Measurements from ENCODE around the gene SARDH.

Gene SARDH

GRCh38 chr9:133671371-133671770 is 66.8 kb downstream of the SARDH start:
- TF ChIP-seq CTCF (conservative IDR thresholded peaks at IDR 0.05; ENCODE audit: low read length) = no peak
- DNase-seq (ENCODE audit: low read depth) = no peak
- no peak overlapping the region for H3K4me3 ChIP-seq (ENCODE audit: low read length)

- TF ChIP-seq CTCF (conservative IDR thresholded peaks at IDR 0.05; ENCODE audit: low read length) = no peak
- DNase-seq (ENCODE audit: low read depth) = no peak
- no peak overlapping the region for H3K4me3 ChIP-seq (ENCODE audit: low read length)
Observed at GRCh38 chr9:133670466-133670865, 67.7 kb downstream of the SARDH start.

GRCh38 chr9:133669182-133669801 is 68.9 kb downstream of the SARDH start:
- DNase-seq (ENCODE audit: low read depth) = no peak
- no peak for TF ChIP-seq CTCF (conservative IDR thresholded peaks at IDR 0.05; ENCODE audit: low read length)
- H3K4me3 ChIP-seq (ENCODE audit: low read length) = no peak overlapping the region

- H3K4me3 ChIP-seq (ENCODE audit: low read length) = no peak overlapping the region
- no peak for TF ChIP-seq CTCF (conservative IDR thresholded peaks at IDR 0.05; ENCODE audit: low read length)
- DNase-seq (ENCODE audit: low read depth) = no peak
Observed at GRCh38 chr9:133667759-133668450, 70.2 kb downstream of the SARDH start.

GRCh38 chr9:133666845-133667244 is 71.3 kb downstream of the SARDH start:
- no peak overlapping the region for H3K4me3 ChIP-seq (ENCODE audit: low read length)
- no peak for TF ChIP-seq CTCF (conservative IDR thresholded peaks at IDR 0.05; ENCODE audit: low read length)
- DNase-seq (ENCODE audit: low read depth) = no peak

GRCh38 chr9:133666387-133666786 is 71.8 kb downstream of the SARDH start:
- no peak overlapping the region for H3K4me3 ChIP-seq (ENCODE audit: low read length)
- DNase-seq (ENCODE audit: low read depth) = no peak
- TF ChIP-seq CTCF (conservative IDR thresholded peaks at IDR 0.05; ENCODE audit: low read length) = no peak

- TF ChIP-seq CTCF (conservative IDR thresholded peaks at IDR 0.05; ENCODE audit: low read length) = no peak
- no peak overlapping the region for H3K4me3 ChIP-seq (ENCODE audit: low read length)
- DNase-seq (ENCODE audit: low read depth) = no peak
Observed at GRCh38 chr9:133665535-133665934, 72.6 kb downstream of the SARDH start.
